PFSK-1 (cell line): ENCODE results near the gene COL23A1.
A peak's percentile ranks its signal among the peaks of the same experiment; 100 is the strongest.

ENCODE experiments used
- FOXP2 ChIP-seq: optimal IDR thresholded peaks from 2 replicates; pipeline ENCODE3; 2011; ENCODE audit warnings: borderline replicate concordance, control low read depth, inconsistent platforms; ENCODE audit not compliant: insufficient read depth; ENCODE audit errors: extremely low read length, extremely low read depth
- POLR2AphosphoS5 ChIP-seq: IDR thresholded peaks from 2 replicates; pipeline ENCODE4 v1.6.1; 2012; ENCODE audit warnings: low read depth, mild to moderate bottlenecking, control low read depth, low read length, moderate library complexity
- SIN3A ChIP-seq: IDR thresholded peaks from 2 replicates; pipeline ENCODE4 v1.6.1; 2012; ENCODE audit warnings: mild to moderate bottlenecking, low read length, moderate library complexity, borderline replicate concordance; ENCODE audit not compliant: insufficient read depth
- TAF1 ChIP-seq: IDR thresholded peaks from 2 replicates; pipeline ENCODE4 v1.6.1; 2012; ENCODE audit warnings: low read length, control low read depth, borderline replicate concordance; ENCODE audit not compliant: insufficient read depth
- TF ChIP-seq, protein P1 (sequence below), 2 experiments: IDR thresholded peaks; 2 replicates each; pipeline versions ENCODE4 v1.6.1 to v1.8.0; 2011 to 2012; ENCODE audit warnings: low read depth in 2 of 2, low read length in 2 of 2, control low read depth in 1 of 2, inconsistent platforms in 1 of 2, mild to moderate bottlenecking in 1 of 2, moderate library complexity in 1 of 2; ENCODE audit not compliant: insufficient read depth in 1 of 2

COL23A1 gene

GRCh38 chr5:178222292-178222691, 367.9 kb downstream of the COL23A1 start:
- TF ChIP-seq POLR2AphosphoS5, result no peak
- no peak for TF ChIP-seq TAF1
- TF ChIP-seq, protein P1, sequence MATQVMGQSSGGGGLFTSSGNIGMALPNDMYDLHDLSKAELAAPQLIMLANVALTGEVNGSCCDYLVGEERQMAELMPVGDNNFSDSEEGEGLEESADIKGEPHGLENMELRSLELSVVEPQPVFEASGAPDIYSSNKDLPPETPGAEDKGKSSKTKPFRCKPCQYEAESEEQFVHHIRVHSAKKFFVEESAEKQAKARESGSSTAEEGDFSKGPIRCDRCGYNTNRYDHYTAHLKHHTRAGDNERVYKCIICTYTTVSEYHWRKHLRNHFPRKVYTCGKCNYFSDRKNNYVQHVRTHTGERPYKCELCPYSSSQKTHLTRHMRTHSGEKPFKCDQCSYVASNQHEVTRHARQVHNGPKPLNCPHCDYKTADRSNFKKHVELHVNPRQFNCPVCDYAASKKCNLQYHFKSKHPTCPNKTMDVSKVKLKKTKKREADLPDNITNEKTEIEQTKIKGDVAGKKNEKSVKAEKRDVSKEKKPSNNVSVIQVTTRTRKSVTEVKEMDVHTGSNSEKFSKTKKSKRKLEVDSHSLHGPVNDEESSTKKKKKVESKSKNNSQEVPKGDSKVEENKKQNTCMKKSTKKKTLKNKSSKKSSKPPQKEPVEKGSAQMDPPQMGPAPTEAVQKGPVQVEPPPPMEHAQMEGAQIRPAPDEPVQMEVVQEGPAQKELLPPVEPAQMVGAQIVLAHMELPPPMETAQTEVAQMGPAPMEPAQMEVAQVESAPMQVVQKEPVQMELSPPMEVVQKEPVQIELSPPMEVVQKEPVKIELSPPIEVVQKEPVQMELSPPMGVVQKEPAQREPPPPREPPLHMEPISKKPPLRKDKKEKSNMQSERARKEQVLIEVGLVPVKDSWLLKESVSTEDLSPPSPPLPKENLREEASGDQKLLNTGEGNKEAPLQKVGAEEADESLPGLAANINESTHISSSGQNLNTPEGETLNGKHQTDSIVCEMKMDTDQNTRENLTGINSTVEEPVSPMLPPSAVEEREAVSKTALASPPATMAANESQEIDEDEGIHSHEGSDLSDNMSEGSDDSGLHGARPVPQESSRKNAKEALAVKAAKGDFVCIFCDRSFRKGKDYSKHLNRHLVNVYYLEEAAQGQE (IDR thresholded peaks at IDR 0.05; ENCODE audit: insufficient read depth in 1 of 2, low read depth in 2 of 2, low read length in 2 of 2), result no peak
- no peak for TF ChIP-seq FOXP2
- no peak for TF ChIP-seq SIN3A

DNA sequence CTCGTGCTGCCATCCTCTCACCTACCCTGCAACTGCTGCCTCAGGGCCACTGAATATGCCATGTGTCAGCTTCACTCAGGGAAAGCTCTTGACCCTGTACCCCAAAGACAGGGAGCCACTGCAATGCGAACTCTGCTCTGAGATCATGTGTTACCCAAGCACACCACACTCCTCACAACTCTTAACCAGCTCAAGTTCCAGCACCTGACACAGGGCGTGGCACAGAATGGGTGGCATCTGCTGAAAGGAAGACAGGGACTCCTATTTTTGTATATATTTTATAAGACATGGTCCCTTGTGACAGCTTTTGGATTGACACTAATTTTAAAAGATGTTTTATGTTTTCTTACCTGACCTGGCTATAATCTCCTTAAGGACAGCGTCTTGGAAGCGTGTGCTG, 368.3 kb downstream of the COL23A1 start:
- no peak for TF ChIP-seq SIN3A
- TF ChIP-seq POLR2AphosphoS5, result no peak
- no peak for TF ChIP-seq TAF1
- TF ChIP-seq, protein P1 (IDR thresholded peaks at IDR 0.05; ENCODE audit: insufficient read depth in 1 of 2, low read depth in 2 of 2, low read length in 2 of 2), result no peak
- no peak for TF ChIP-seq FOXP2

DNA sequence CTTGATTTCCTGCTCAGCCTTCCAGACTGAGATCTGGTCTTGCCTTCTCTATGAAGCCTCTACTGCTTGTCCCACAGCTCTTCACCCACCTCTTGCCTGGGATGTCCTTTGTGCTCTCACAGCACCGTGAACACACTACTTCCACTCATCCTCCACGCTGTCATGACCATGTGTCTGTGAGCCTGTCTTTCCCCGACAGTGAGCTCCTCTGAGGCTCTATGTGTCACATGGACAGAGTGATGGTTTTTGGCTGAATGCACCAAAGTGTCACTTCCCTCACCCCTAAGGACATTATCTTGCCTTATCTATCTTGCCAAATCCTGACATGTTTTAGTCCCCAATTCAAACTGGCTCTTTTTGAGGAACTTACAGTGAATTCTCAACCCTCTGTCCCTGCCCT, 368.9 kb downstream of the COL23A1 start:
- TF ChIP-seq FOXP2 (no peak), POLR2AphosphoS5 (peak; percentile 29; the same call in 1 of the 2 replicates), TAF1 (no peak)

- TF ChIP-seq, protein P1 (IDR thresholded peaks at IDR 0.05; ENCODE audit: insufficient read depth in 1 of 2, low read depth in 2 of 2, low read length in 2 of 2), result no peak
- TF ChIP-seq POLR2AphosphoS5, result no peak
- TF ChIP-seq FOXP2, result no peak
- TF ChIP-seq SIN3A, result no peak
- no peak for TF ChIP-seq TAF1
Measured at GRCh38 chr5:178218827-178219226, 371.4 kb downstream of the COL23A1 start.

DNA sequence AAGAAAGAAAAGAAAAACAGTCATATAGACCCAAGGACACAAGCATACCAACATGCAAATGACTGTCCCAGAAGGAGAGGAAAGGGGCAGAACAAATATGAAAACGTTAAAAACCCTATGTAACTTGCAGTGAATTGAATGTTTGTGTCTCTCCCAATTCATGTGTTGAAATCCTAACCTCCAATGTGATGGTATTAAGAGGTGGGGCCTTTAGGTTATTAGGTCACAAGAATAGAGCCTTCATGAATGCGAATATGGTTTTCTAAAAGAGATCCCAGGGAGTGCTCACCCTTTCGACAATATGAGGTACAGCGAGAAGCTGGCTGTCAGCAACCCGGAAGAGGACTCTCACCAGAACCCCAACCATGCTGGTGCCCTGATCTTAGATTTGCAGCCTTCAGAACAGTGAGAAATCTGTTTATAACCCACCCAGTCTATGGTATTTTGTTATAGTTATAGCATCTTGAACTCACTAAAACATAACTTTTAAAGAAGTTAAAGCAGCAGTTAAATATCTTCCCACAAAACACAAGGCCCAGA, 371.9 kb downstream of the COL23A1 start:
- TF ChIP-seq SIN3A, result no peak
- no peak for TF ChIP-seq POLR2AphosphoS5
- TF ChIP-seq, protein P1 (IDR thresholded peaks at IDR 0.05; ENCODE audit: insufficient read depth in 1 of 2, low read depth in 2 of 2, low read length in 2 of 2), result no peak
- no peak for TF ChIP-seq FOXP2
- TF ChIP-seq TAF1, result no peak
